GM18526 (cell line): ENCODE data around the gene MARCHF2.
A peak's percentile ranks its signal among the peaks of the same experiment; 100 is the strongest.

Experiments used
- POLR2A ChIP-seq: IDR thresholded peaks from 3 replicates; pipeline ENCODE4 v1.6.1; 2011; ENCODE audit not compliant: insufficient read length; ENCODE audit errors: extremely low read depth

MARCHF2 gene

DNA sequence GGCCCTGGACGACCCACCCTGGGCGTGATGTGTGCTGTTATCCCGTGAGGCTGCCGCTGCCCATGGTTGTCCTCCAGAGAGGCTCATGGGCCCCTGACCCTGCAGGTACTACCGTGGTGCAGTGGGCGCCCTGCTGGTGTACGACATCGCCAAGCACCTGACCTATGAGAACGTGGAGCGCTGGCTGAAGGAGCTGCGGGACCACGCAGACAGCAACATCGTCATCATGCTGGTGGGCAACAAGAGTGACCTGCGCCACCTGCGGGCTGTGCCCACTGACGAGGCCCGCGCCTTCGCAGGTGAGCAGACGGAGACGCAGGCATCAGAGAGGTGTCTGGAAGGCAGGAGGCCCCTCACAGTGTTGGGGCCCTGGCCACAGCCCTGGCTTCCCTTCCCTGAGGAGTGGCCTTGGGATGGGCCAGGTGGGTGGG, 11.1 kb upstream of the MARCHF2 start:
- TF ChIP-seq POLR2A = no peak

- no peak for TF ChIP-seq POLR2A
Measured at GRCh38 chr19:8403098-8403819, 9.8 kb upstream of the MARCHF2 start.

DNA sequence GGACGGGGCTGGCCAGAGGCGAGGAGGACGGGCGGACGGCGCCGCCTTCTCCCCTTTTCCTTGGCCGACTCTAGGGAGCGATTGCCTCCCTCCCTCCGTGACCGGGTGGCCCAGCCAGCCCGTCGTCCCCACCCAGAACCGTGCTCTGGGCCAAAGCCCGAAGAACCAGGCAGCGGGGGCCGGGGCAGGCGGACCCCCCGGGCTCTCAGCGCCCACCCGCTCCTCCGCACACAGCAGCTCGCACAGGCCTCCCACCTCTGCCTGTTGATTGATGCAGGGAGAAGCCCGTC, 9.3 kb upstream of the MARCHF2 start:
- no peak for TF ChIP-seq POLR2A

DNA sequence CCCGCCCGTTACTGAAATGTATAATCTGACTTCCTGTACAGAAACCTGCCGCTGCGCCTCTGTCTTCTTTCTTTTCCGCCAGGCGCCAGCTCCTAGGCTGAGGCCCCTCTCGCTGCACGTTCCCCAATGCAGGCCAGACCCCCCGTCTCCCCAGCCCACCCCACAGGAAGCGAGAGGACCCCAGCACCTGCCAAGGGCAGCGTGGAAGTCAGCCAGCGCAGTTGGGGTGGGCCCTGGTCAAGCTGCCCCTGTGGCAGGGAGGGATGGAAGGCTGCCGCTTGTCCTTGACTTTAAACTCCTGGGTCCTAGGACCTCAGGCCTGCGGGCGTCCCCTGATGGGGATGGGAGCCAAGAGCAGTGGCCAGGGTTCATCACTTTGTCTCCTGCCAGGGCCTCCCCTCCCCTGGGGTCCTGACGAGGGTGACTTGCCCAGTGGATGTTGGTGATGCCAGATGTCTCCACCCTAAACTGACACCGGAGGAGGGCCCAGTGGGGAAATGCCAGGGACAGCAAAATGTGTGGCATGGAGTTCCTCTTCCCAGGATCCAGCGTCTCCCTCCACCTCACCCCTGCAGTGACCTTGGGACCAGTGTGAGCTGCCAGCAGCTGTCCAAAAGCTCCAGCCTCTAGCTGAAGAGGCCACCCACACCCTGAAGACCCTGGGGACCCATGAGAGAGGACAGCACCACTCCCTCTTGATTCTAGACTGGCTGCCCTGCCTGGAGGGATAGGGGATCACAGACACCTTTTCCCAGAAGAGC, 8.5 kb upstream of the MARCHF2 start:
- no peak for TF ChIP-seq POLR2A

GRCh38 chr19:8413629-8413995, 507 bp downstream of the MARCHF2 start:
- TF ChIP-seq POLR2A = no peak

DNA sequence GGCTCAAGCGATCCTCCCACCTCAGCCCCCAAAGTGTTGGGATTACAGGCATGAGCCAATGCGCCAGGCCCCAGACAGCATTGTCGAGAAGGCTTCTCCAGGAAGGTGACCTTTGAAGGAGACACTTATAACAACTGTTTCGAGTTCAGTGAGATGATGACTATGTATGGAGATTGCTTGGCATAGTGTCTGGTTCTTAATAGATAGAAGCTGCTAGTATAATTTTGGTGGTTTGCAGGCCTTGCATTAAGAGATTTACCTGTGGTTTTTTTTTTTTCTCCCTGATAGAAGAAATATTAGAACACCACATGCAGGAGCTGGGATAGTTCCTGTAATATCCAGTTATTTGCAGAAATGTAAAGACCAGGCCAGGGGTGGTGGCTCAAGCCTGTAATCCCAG, 3.7 kb downstream of the MARCHF2 start:
- no peak for TF ChIP-seq POLR2A

DNA sequence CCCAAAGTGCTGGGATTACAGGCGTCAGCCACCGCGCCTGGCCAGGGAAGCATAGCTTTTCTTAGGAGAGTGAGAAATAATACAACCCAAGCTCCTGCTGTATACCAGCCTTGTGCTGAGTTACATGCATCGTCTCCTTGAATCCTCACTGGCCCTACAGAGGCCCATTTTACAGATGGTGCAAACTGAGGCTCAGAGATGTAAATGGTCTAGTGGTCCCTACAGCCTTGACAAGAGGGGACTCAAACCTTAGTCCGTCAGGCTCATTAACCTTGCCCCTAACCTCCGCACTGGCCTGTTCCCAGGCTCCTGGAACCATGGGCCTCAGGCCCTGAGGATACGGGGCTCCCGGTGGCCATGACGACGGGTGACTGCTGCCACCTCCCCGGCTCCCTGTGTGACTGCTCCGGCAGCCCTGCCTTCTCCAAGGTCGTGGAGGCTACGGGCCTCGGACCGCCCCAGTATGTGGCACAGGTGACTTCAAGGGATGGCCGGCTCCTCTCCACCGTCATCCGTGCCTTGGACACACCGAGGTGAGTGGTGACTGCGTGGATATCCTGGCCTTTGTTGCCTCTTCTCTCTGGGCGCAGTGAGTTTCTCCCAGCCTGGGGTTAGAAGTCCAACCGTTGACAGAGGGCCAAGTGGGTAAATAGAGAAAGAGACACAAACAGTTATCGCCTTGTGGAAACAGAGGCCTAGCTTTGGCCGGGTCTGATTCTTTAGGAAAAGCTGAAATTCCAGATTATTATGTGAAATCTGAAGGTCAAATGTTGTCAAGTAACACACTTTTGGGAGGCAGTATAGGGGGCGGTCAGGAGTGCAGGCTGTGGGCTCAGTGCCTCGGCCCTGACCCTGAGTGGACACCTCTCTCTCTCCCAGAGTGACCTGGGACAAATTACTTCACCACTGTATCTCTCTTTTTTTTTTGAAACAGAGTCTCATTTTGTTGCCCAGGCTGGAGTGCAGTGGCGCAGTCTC, 8.7 kb downstream of the MARCHF2 start:
- TF ChIP-seq POLR2A = no peak

GRCh38 chr19:8423817-8424223, 10.7 kb downstream of the MARCHF2 start:
- TF ChIP-seq POLR2A = no peak

GRCh38 chr19:8426283-8426682, 13.2 kb downstream of the MARCHF2 start:
- TF ChIP-seq POLR2A = no peak

GRCh38 chr19:8429044-8429443, 15.9 kb downstream of the MARCHF2 start:
- no peak for TF ChIP-seq POLR2A

- no peak for TF ChIP-seq POLR2A
Measured at GRCh38 chr19:8429826-8430225, 16.7 kb downstream of the MARCHF2 start.

DNA sequence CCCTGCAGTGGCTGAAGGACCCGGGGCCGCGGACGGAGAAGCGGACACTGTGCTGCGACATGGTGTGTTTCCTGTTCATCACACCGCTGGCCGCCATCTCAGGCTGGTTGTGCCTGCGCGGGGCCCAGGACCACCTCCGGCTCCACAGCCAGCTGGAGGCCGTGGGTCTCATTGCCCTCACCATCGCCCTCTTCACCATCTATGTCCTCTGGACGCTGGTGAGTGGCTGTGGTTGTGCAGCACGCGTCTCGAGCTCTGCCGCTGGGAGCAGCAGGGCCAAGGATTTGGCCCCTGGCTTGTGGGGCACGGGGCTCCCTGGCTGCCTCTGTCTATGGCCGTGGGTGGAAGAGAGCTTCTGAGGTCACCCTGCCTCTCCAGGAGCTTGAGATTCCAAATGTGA, 17.5 kb downstream of the MARCHF2 start:
- no peak for TF ChIP-seq POLR2A

DNA sequence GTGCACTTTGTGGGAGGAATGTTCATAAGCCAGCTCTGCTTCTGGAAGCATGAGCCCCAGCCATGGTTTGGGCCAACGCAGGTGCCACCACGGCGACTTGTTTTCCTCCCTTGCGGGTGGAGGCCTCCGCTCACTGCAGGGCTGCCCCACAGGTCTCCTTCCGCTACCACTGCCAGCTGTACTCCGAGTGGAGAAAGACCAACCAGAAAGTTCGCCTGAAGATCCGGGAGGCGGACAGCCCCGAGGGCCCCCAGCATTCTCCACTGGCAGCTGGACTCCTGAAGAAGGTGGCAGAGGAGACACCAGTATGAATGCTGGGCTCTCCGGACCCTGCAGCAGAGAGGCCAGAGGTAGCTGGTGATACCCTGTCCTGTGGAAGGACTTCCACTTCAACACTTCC, 25.1 kb downstream of the MARCHF2 start:
- no peak for TF ChIP-seq POLR2A

DNA sequence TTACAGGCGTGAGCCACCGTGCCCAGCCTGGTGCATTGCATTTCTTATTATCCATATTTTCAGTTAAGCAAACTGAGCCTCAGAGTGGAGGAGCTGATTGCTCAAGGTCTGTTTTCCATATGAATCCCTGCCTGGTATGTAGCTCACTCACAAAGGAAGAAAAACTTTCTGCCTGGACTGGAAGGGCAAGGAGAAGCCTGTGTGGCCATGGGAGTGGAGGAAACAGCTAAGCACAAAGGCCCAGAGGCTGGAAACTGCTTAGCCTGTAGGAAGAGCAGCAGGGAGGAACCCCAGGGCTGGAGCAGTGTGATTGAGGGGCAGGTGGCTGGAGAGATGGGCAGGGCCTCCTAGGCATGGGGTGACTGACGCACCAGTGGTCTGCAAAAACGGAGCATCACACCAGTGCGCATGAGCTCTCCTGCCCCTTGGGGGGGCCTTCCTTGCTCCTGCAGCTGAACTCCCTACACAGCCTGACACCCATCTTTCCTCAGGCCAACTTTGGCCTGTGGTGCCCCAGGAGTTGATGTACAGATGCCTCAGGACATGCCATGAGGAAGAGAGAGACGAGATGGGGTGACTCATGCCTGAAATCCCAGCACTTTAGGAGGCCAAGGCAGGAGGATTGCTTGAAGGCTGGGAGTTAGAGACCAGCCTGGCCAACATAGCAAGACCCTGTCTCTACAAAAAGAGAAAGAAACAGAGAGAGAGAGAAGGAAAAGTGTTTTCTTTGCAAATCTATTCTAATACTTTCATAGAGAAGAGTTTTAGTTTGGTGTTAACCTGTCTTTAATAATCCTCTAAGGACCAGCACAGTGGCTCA, 28.8 kb downstream of the MARCHF2 start:
- TF ChIP-seq POLR2A = no peak

- peak; percentile 95 for TF ChIP-seq POLR2A
Measured at GRCh38 chr19:8444677-8445487, 31.8 kb downstream of the MARCHF2 start, which contains the start of gene HNRNPM. HNRNPM (plus strand) TSS chr19:8444975; CDS start chr19:8444999, 24 bp downstream.
